ENCODE data around the gene GUCY2D.
"Not testable (repeated sequence)": the region's sequence is repeated elsewhere in the genome, so short reads cannot be mapped to it uniquely, and the experiment has no call there.

Gene GUCY2D

GRCh38 chr17:8046929-8047768 is 44.7 kb downstream of the GUCY2D start:
- DNase-seq: no peak

- DNase-seq: no peak
Observed at GRCh38 chr17:8047769-8048110, 45.3 kb downstream of the GUCY2D start.

DNA sequence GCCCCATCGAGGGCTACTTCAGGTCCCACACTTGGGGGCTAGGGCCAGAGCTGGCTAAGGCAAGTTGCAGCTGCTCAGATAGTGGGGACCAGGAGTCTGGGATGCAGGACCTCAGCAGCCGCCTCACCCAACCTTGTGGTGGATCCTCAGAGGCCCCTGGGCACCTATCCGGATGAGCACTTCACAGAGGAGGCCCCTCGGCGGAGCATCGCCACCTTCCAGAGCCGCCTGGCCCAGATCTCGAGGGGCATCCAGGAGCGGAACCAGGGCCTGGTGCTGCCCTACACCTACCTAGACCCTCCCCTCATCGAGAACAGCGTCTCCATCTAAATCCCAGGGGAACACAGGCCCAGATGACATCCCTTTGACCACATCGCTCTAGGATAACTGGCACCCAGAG is 45.8 kb downstream of the GUCY2D start:
- no peak for DNase-seq

DNA sequence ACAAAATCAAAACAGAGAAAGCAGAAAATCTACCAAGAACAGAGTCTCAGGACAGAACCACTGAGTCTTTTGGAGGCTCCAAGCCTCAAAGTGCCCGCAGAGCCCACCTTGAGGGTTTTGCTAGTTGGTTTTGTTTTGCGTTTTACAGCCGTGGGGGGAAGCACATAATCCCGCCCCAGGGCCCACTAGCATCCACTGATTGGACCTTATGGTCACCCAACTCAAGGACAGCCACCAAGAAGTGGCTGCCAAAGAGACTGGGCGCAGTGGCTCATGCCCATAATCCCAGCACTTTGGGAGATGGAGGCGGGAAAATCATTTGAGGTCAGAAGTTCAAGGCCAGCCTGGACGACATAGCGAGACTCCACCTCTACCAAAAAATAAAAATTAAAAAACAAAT is 46.3 kb downstream of the GUCY2D start:
- no peak for DNase-seq

GRCh38 chr17:8051831-8052230 is 49.4 kb downstream of the GUCY2D start:
- no peak for DNase-seq

DNA sequence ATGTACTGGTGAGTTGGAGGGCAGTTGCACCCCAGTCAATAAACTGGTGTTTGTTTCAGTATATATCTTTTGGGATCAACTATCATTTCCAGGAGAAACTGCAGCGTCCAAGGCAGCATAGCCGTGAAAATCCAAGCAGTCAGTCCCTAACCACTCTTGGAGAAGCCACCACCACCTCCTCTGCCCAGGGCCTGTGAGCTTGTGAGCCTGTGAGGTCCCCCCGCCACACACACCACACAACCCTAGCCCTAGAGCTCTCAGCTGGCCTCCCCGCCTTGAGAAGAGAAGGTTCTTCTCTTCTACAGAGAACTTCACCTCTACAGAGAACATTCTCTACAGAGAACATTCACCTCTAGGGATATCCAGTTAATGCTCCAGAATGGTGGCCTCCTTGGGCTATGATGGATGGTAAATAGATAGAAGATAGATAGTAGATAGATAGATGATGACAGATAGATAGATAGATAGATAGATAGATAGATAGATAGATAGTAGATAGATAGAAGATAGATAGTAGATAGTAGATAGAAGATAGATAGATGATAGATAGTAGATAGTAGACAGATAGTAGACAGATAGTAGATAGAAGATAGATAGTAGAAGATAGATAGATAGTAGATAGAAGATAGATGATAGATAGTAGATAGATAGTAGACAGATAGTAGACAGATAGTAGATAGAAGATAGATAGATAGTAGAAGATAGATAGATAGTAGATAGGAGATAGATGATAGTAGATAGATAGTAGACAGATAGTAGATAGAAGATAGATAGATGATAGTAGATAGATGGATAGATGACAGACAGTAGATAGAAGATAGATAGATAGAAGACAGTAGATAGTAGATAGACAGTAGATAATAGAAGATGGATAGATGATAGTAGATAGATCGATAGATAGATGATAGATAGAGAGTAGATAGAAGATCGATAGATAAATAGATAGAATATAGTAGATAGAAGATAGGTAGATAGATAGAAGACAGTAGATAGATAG is 50.1 kb downstream of the GUCY2D start:
- no peak for DNase-seq

DNA sequence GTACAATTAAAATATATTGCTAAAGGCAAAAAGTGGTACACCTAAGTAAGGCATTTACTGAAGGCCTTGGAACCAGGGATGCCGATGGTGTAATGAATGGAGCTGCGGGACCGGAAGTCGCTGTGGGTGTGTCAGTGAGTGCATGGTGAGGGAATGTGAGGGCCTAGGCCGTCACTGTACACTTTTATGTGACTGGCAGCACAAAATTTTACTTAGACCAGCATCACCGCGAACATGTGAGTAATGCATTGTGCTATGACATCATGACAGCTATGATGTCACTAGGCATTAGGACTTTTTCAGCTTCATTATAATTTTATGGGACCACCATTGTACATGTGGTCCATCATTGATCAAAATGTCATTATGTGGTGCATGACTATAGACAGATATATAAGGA is 51.2 kb downstream of the GUCY2D start:
- DNase-seq: no peak

DNA sequence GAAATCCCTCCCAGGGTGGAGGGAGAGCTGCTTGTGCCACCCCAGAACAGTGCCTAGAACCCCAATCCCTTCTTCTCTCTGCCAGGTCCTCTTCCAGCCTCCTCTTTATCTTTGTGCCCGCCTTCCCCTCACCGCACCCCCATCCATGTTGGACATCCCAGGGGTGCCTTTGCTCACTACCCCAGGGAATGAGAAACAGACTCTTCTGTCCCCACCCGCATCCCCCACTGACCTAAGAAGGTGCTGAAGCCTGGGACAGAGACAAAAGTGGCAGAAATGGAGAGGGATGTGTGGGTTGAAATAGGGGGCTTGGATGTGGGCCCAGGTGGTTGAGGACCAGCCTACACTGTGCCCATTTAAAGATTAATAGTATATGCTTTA is 53.4 kb downstream of the GUCY2D start:
- DNase-seq: no peak

- no peak for DNase-seq
Observed at GRCh38 chr17:8056232-8056975, 54.0 kb downstream of the GUCY2D start.

DNA sequence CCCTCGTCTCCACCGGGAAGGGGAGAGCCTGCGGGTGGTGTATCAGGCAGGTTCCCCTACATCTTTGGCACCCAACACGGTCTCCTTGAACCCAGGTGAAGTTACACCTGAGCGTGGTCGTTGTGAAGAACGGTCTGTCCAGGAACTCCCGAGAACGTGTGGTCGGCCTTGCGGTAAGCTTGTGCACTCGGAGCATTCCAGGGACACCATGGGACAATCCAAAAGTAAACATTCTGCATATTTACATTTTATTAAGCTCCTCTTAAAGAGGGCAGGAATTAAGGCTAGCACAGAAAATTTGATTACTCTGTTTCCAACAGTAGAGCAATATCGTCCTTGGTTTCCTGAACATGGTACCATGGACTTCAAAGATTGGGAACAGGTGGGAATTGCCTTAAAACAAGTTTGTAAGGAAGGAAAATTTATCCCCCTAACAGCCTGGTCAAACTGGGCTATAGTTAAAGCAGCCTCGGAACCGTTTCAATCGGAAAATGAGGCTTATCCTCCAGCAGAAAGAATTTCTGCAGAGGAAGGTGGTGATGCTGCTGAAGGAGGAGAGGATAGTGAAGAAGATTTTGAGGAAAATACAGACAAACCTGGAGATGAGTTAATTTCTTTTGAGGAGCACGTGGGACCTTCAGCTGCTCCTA is 54.7 kb downstream of the GUCY2D start:
- DNase-seq: no peak

- DNase-seq: peak; percentile 64
Observed at GRCh38 chr17:8057691-8058114, 55.3 kb downstream of the GUCY2D start.

- DNase-seq: no peak
Observed at GRCh38 chr17:8059131-8059530, 56.7 kb downstream of the GUCY2D start.

DNA sequence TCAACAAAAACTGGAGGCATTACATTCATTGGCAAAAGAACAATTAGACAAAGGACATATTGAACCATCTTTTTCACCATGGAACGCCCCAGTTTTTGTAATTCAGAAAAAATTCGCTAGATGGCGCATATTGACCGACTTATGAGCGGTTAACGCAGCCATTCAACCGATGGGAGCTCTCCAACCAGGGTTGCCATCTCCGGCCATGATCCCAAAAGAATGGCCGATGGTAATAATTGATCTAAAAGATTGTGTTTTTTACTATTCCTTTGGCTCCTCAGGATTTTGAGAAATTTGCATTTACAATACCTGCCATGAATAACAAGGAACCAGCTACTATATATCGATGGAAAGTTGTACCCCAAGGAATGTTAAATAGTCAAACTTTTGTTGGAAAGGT is 57.9 kb downstream of the GUCY2D start:
- peak; percentile 62 for DNase-seq

DNA sequence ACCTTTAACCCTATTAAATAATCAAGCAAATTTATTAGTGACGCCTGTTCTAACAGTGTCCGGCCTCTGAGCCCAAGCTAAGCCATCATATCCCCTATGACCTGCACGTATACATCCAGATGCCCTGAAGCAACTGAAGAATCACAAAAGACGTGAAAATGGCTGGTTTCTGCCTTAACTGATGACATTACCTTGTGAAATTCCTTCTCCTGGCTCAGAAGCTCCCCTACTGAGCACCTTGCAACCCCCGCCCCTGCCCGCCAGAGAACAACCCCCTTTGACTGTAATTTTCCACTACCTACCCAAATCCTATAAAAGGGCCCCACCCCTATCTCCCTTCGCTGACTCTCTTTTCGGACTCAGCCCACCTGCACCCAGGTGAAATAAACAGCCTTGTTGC is 59.4 kb downstream of the GUCY2D start:
- DNase-seq: not testable (repeated sequence)

DNA sequence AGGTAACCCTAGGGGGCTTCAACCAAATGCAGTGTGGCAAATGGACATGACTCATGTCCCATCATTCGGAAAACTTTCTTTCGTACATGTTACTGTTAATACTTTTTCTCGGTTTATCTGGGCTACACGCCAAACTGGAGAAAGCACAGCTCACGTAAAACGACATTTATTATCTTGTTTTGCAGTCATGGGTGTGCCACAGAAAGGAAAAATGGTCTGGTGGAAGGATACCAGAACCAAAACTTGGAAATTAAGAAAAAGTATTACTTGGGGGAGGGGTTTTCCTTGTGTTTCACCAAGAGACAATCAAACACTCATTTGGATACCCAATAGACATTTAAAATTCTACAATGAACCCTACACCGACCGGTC is 60.0 kb downstream of the GUCY2D start:
- no peak for DNase-seq

DNA sequence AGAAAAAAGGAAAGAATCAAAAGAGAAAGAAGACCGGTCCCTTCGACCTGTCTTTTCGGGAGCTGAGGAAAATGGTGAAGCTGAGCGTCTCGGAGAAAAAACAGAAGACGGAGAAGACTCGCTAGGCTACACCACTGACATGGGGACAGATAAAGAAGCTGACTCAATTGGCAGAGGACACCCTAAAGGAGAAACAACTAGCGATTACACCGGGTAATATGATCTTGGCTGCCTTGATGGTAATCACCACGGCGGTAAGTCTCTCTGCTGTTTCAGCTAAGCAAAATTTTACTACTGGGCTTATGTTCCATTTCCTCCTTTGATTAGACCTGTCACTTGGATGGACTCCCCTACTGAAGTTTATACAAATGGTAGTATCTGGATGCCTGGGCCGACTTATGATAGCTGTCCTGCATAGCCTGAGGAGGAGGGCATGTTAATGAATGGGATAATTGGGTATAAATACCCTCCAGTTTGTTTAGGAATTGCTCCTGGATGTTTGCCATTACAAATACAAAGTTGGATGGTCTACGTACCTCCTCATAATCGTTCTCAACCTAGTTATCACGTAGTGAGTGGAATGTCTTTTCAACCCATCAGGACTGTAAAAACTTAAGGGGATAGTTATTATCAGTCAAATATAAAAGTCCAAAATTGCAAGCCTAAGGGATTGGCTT is 60.5 kb downstream of the GUCY2D start:
- no peak for DNase-seq

DNA sequence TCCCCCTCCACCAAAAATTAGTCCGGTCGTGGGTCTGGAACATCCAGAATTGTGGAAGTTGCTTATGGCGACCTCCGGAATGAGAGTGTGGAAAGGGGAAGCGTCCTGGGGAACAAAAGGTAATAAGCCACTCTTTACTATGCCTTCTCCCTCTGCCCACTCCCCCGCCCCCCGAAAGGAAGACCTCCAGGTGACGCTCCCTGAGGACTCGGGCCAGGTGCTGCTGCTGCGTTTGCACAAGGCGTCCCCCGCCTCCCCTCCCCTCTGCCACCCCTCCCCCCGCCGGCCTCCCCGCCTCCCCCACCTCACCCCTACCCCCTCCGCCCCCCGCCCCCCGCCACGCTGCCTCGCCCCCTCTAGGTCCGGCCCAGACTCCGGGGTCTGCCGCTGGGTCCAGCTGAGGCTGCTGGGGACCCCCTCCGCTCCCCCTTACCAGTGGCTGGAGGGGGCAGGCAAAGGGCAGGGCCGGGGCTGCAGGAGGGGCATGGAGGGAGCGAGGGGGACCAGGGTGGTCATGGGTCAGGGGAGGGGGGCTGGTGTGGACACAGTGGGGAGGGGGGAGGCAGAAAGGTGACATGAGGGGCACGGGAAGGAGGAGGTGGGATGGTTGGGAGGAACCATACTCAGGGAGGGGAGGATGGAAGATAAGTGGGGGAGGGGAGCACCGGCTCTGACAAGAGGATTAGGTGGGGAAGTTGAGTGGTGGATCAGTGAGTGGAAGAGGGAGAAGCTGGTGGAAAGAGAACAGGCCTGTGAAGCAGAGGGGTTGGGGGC is 61.5 kb downstream of the GUCY2D start:
- no peak for DNase-seq

DNA sequence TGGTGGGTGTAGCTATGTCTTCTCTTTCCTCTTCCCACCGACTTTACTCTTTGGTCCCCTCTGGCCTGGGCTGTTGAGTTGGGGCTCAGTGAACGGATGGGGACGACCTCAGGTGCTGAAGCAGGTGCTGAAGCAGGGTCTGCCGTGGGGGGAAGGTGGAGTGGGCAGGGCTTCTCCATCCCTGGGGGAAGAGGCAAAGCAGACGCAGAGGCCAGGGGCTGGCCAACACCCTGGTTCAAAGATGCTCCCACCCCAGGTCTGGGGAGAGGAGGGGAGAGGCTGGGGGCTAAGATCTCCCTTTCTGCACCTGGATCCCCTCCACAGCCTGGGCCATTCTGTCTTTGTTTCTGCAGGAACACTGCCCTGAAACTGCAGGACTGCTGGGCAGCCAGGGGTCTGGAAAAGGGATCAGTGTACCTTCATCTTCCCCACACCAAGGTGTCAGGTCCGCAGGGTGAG is 62.2 kb downstream of the GUCY2D start:
- no peak for DNase-seq

DNA sequence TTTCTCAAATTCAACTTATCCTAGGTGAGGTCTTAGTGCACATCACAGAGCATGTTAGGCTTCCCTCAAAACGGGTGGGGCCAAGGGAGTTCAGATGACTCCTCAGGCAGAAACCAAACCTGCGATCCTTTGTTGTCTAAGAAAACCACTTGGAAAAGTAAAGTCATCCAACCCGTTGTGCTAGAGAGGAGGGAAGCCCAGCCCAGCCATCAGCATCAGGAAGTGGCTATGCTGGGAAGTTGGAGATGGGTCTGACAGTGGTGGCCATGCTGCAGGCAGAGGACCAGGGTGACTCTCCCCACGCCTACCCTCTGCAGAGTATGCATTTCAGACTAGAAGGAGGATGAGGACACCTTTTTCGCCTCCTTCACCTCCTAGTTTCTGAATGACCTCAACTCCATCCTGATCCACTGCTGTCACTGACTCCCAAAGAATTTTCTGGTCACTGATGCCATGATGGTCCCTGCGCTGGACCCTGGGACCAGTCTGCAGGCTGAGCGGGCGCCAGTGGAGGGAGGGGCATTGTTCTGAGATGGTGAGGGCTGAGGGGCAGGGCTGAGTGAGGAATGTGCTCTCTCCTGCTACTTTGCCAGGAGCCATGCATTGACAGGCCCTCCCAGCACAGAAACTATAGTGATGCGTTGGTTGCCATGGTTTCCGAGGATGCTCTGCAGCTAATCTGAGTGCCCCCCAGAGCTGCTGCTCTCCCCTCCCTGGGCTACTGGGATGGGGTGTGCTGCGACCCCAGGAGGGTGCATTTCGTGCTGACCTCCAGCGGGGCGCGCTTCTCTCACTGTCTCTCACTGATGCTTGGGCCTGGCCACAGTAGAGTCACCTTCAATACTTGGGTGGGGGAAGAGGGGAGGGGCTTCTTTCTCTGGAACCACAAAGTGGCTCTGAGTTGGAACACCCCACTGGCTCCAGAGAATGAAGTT is 64.7 kb downstream of the GUCY2D start:
- DNase-seq: no peak

- DNase-seq: no peak
Observed at GRCh38 chr17:8067806-8068205, 65.4 kb downstream of the GUCY2D start.

Data from central memory CD4-positive, alpha-beta T cell (primary cell).